Naive thymus-derived CD8-positive, alpha-beta T cell (primary cell): Measurements from ENCODE around the gene BSDC1. TPM values are rescaled to one million over a fixed set of nuclear protein-coding genes. Genes with fewer than 3 reads are reported as not detected.

ENCODE experiments used
- ATAC-seq, 2 donors: fragments of 150-1000 bp; cut with Tn5 transposase in 1 of 2; sonication (Bioruptor Pico), chemical (Tn5 transposase) in 1 of 2; 1 replicate in 1 of 2; 2 replicates in 1 of 2; pipeline ENCODE4 v1.10.0; 2021; ENCODE audit warnings: mild to moderate bottlenecking in 2 of 2, moderate library complexity in 2 of 2
- POLR2A ChIA-PET: fragments of 350-600 bp; sonication (Branson Sonifier 250); formaldehyde crosslinking; loops from one replicate; lab custom pipeline; 2021; ENCODE audit warnings: antibody characterized with exemption; lab: Charles Lee
- DNase-seq, 10 donors: peaks; one replicate each; pipeline versions ENCODE4 v3.0.0 to v3.0.0-alpha.2; 2020 to 2022
- H3K27ac Mint-ChIP-seq, 10 donors: one replicate each; pipeline ENCODE4 v1.8.0; 2020 to 2022; ENCODE audit warnings: mild to moderate bottlenecking in 10 of 10, mixed read lengths in 10 of 10, moderate library complexity in 4 of 10, inconsistent platforms in 1 of 10
- H3K27me3 Mint-ChIP-seq, 5 donors: one replicate each; pipeline ENCODE4 v1.8.0; 2021 to 2022; ENCODE audit warnings: mixed read lengths in 5 of 5
- H3K36me3 Mint-ChIP-seq, 3 donors: one replicate each; pipeline ENCODE4 v1.8.0; 2020 to 2022; ENCODE audit warnings: mixed read lengths in 3 of 3, mild to moderate bottlenecking in 2 of 3, inconsistent platforms in 1 of 3
- H3K4me1 Mint-ChIP-seq, 4 donors: one replicate each; pipeline ENCODE4 v1.8.0; 2021 to 2022; ENCODE audit warnings: mixed read lengths in 4 of 4
- H3K4me3 Mint-ChIP-seq, 10 donors: one replicate each; pipeline ENCODE4 v1.8.0; 2020 to 2022; ENCODE audit warnings: mild to moderate bottlenecking in 10 of 10, mixed read lengths in 10 of 10, moderate library complexity in 6 of 10, inconsistent platforms in 1 of 10
- H3K9me3 Mint-ChIP-seq, 9 donors: one replicate each; pipeline ENCODE4 v1.8.0; 2020 to 2022; ENCODE audit warnings: mixed read lengths in 9 of 9, mild to moderate bottlenecking in 3 of 9, inconsistent platforms in 1 of 9, moderate library complexity in 1 of 9
- polyA plus RNA-seq, 3 donors: library from polyadenylated mRNA; unstranded; fragments of 300-500 nt; fragmentation: Illumina TruSeq; gene quantifications; one replicate each; pipeline ENCODE4 v1.2.3, GENCODE V29; 2021
- total RNA-seq, 8 experiments: library from RNA in 2 of 8; stranded (reverse) in 2 of 8; gene quantifications; one replicate each; pipeline ENCODE4 v1.2.3 and lab custom pipeline; 2021 to 2026

The BSDC1 gene
- total and polyA plus RNA-seq, 5 experiments from 2014 or later: 29.5 to 113 (median 39.6) TPM

- no peaks in the 10 kb centered on the region for H3K27me3 Mint-ChIP-seq
- peaks cover 31 to 57% (median 41%) of the 10 kb centered on the region in 4 donors for H3K4me1 Mint-ChIP-seq
- no peaks in the 10 kb centered on the region for H3K36me3 Mint-ChIP-seq
- H3K9me3 Mint-ChIP-seq: no peaks in the 10 kb centered on the region
- POLR2A ChIA-PET: interaction anchor here (1.2 to 1.9 kb wide), 3 partner anchors 10 to 18 kb away, joined by 3 to 15 read pairs (median 8); no protein-coding TSS in a partner anchor
- no peak overlapping the region for H3K4me3 Mint-ChIP-seq
- H3K27ac Mint-ChIP-seq: no peak overlapping the region
- DNase-seq: no peak
- ATAC-seq: no peak
Measured at GRCh38 chr1:32341971-32342370, 52.3 kb downstream of the BSDC1 start.

- H3K36me3 Mint-ChIP-seq: no peaks in the 10 kb centered on the region
- no peaks in the 10 kb centered on the region for H3K27me3 Mint-ChIP-seq
- peak overlapping the region in 2 of 10 donors; percentile 34 to 83 for H3K27ac Mint-ChIP-seq
- ATAC-seq (no peak), DNase-seq (no peak)
- peaks cover 31 to 57% (median 38%) of the 10 kb centered on the region in 4 donors for H3K4me1 Mint-ChIP-seq
- H3K4me3 Mint-ChIP-seq: no peak overlapping the region
- POLR2A ChIA-PET: interaction anchor here (1.9 to 6.7 kb wide), 2 partner anchors 9 to 18 kb away, joined by 8 to 147 read pairs; no protein-coding TSS in a partner anchor
- H3K9me3 Mint-ChIP-seq: no peaks in the 10 kb centered on the region
Measured at GRCh38 chr1:32341186-32341757, 53.0 kb downstream of the BSDC1 start.

DNA sequence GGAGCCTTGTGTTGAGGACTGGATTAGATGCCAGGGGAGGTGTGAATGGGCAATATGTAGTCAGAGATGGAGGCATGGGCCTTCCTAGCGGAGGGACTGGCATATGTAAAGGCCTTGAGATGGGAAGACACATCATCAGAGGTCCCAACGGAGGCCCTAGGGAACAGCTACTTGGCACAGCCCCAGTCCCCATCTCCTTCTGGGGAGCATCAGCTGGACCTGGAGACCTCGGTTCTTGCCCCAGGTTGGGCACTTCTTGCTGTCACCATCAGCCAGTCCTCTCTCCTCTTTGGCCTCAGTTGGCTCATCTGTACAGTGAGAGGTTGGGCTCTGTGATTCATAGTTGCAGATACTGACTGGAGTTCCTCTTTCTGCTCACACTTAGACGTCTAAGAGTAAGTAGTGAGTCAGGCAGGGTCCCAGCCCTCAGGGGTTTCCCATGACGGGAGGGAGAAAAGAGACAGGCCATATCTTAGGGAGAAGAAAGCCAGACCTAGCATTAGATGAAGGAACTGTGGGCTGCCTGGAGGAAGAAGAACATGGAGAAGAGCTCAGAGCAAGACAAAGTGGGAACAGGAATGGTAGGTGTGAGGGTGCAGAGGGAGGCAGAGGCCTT is 54.8 kb downstream of the BSDC1 start:
- peaks cover 22 to 50% (median 29%) of the 10 kb centered on the region in 4 donors for H3K4me1 Mint-ChIP-seq
- no peaks in the 10 kb centered on the region for H3K36me3 Mint-ChIP-seq
- H3K4me3 Mint-ChIP-seq: peak overlapping the region in 1 of 10 donors; percentile 16
- H3K27me3 Mint-ChIP-seq: no peaks in the 10 kb centered on the region
- ATAC-seq (no peak), DNase-seq (no peak)
- H3K9me3 Mint-ChIP-seq: no peaks in the 10 kb centered on the region
- peak overlapping the region in 2 of 10 donors; percentile 42 to 61 for H3K27ac Mint-ChIP-seq
- POLR2A ChIA-PET: interaction anchor here (0.6 to 6.7 kb wide), 4 partner anchors 10 to 130 kb away, joined by 3 to 147 read pairs (median 4); no protein-coding TSS in a partner anchor

DNA sequence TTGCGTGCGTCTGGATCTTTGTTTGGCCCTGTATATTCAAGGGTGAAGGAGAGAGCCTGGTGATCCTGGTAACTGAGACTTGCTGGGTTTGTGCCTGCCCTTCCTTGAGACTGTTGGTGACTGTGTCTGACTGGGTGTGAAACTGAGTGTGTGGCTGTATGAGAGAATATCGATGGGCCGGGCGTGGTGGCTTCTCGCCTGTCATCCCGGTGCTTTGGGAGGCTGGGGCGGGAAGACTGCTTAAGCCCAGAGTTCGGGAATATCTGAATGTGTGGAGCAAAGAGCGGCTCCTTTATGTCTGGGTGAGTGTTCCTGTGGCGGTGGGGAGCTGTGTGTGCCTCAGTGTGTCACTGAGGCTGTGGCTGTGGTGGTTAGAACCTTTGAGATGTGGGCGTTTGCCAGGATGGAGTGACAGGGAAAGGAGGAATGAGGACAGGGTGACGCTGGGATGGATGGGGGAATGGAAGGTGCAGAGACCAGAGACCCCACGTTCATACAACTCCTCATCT is 55.5 kb downstream of the BSDC1 start:
- DNase-seq (no peak), ATAC-seq (no peak)
- Mint-ChIP-seq H3K27me3 (no peaks in the 10 kb centered on the region), H3K4me1 (peaks cover 27 to 54% (median 36%) of the 10 kb centered on the region in 4 donors), H3K4me3 (peak overlapping the region in 2 of 10 donors; percentile 16 to 36), H3K9me3 (no peaks in the 10 kb centered on the region), H3K27ac (peak overlapping the region in 6 of 10 donors; percentile 13 to 69 (median 26)), H3K36me3 (peaks cover 0 to 3% (median 0%) of the 10 kb centered on the region in 3 donors)
- POLR2A ChIA-PET: interaction anchor here (0.6 to 6.7 kb wide), 2 partner anchors 11 to 110 kb away, joined by 4 to 147 read pairs; no protein-coding TSS in a partner anchor

- peaks cover 30 to 58% (median 42%) of the 10 kb centered on the region in 4 donors for H3K4me1 Mint-ChIP-seq
- peaks cover 0 to 7% (median 0%) of the 10 kb centered on the region in 3 donors for H3K36me3 Mint-ChIP-seq
- H3K9me3 Mint-ChIP-seq: no peaks in the 10 kb centered on the region
- peak overlapping the region in 8 of 10 donors; percentile 6 to 75 (median 36) for H3K4me3 Mint-ChIP-seq
- POLR2A ChIA-PET: interaction anchor here (0.8 to 6.7 kb wide), 9 partner anchors 12 to 165 kb away, joined by 3 to 147 read pairs (median 4); partner anchors contain the start of genes BSDC1, EIF3I, FAM167B and LCK
- H3K27me3 Mint-ChIP-seq: no peaks in the 10 kb centered on the region
- DNase-seq: no peak
- H3K27ac Mint-ChIP-seq: peak overlapping the region in 8 of 10 donors; percentile 16 to 84 (median 56)
- ATAC-seq: no peak
Measured at GRCh38 chr1:32337855-32338636, 56.2 kb downstream of the BSDC1 start.

DNA sequence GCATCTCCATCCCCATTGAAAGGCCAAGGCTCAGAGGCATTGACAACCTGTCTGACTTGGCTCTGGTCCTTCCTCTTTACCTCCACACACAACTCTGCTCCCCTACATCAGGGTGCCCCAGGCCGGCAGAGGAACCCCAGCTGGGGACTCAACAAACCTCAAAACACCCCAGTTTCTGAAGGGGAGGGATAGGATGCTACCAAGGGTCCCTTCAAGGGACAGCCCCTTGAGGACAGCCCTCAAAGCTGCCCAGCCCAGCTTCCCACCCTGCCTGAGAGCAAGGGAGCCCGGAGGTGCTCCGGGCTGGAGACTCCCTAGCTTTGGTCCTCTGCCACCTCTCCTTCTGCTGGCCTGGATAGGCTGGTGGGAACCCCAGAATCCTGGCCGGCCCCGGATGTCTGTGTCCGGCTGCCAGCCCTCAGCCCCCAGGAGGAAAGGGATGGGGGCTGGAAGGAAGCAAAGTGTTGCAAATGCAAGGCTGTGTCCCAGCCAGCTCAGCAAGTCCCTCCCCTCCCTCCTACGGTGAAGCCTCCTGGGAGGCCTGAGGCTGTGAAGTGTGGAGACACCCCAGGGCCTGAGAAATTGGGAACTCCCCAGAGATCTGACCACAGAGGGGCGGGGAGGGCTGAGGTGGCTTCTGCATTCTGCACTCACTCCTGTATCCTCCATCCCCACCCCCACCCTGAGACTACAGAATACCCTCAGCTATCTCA is 57.1 kb downstream of the BSDC1 start:
- peak in 7 of 10 donors; percentile 22 to 63 (median 48) for DNase-seq
- POLR2A ChIA-PET: interaction anchor here (0.8 to 6.7 kb wide), 15 partner anchors 13 to 265 kb away, joined by 3 to 147 read pairs (median 9); partner anchors contain the start of genes BSDC1, EIF3I, FAM167B and IQCC
- Mint-ChIP-seq H3K36me3 (peaks cover 0 to 15% (median 0%) of the 10 kb centered on the region in 3 donors), H3K4me1 (peaks cover 30 to 53% (median 36%) of the 10 kb centered on the region in 4 donors), H3K9me3 (no peaks in the 10 kb centered on the region), H3K27me3 (no peaks in the 10 kb centered on the region), H3K4me3 (peak overlapping the region; percentile 52 to 82 (median 66)), H3K27ac (peak overlapping the region in 5 of 10 donors; percentile 53 to 78 (median 69))
- ATAC-seq: peak; percentile 11 to 52

DNA sequence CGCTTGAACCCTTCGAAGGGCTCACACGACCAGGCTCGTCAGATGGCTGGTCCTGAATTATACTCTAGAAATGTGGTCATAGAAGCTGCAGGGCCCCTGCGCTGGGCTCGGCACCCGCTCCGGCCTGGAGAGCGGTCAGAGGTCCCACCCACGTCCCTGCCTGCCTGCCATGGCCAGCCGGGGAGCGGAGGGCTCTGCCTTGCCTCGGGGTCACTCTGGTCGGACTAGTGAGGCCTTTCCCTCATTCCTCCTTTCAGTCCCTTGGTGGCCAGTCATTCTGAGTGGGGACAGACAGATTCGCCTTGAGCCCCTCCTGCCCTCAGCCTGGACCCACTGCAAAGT is 57.7 kb downstream of the BSDC1 start:
- H3K9me3 Mint-ChIP-seq: no peaks in the 10 kb centered on the region
- POLR2A ChIA-PET: interaction anchor here (0.6 to 6.7 kb wide), 33 partner anchors 13 to 264 kb away, joined by 3 to 147 read pairs (median 9); partner anchors contain the start of genes BSDC1, EIF3I, FAM167B and FAM229A
- peak overlapping the region in 4 of 10 donors; percentile 31 to 78 (median 62) for H3K27ac Mint-ChIP-seq
- peaks cover 30 to 53% (median 36%) of the 10 kb centered on the region in 4 donors for H3K4me1 Mint-ChIP-seq
- H3K36me3 Mint-ChIP-seq: peaks cover 0 to 21% (median 1%) of the 10 kb centered on the region in 3 donors
- DNase-seq: no peak
- peak overlapping the region; percentile 52 to 82 (median 66) for H3K4me3 Mint-ChIP-seq
- H3K27me3 Mint-ChIP-seq: no peaks in the 10 kb centered on the region
- ATAC-seq: no peak

DNA sequence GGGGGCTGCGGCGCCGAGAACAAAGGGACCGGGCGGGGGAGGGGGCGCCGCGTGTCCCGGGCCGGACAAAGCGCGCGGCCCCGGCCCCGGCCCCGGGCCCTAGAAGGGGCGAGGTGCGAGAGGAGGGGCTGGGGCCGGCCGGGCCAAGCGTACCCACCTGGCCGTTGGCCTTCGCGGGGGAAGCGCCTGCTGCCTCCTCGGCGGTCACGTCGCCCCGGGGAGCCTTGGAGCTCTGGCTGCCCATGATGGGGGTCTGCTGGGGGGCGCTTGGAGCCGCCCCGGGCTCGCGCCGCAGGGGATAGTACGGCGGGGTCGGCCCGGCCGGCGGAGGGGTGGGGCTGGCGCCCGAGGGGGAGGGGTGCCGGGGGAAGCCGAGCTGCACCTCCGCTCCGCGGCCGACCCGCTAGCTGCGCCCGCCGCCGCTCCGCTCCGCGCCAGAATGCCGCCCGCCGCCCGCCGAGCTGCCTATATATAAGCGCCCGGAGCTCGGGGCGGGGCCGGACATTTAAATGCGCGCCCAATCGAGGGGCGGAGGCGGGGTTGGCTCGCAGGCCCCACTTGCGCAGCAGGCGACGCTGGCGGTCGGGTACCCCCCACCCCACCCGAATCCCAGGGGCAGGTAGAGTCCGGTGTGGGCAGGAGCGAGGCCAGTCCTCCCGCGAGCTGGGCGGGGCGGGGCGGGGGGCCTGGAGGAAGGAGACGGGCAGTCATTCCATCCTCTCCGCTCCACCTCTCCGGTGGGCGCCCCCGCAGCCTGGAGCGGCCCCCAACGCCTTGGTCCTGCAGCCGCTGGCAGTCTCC is 58.3 kb downstream of the BSDC1 start, which contains the start of gene MARCKSL1:
Gene MARCKSL1, minus strand, starts transcription at position 444 of the 801 bp plus-strand sequence. Its CDS starts 200 bp downstream, at position 244.
- DNase-seq (peak; percentile 79 to 93 (median 88)), ATAC-seq (peak; percentile 62 to 66)
- no peaks in the 10 kb centered on the region for H3K9me3 Mint-ChIP-seq
- POLR2A ChIA-PET: interaction anchor here (0.6 to 6.7 kb wide), 42 partner anchors 14 to 275 kb away, joined by 3 to 147 read pairs (median 5); partner anchors contain the start of genes BSDC1, EIF3I, FAM167B and FAM229A
- peaks cover 0 to 26% (median 6%) of the 10 kb centered on the region in 3 donors for H3K36me3 Mint-ChIP-seq
- no peaks in the 10 kb centered on the region for H3K27me3 Mint-ChIP-seq
- peak within 1 kb of the TSS; percentile 69 to 91 (median 88) for H3K27ac Mint-ChIP-seq
- H3K4me1 Mint-ChIP-seq: peaks cover 30 to 53% (median 36%) of the 10 kb centered on the region in 4 donors
- peak within 1 kb of the TSS; percentile 80 to 93 (median 87) for H3K4me3 Mint-ChIP-seq

GRCh38 chr1:32335535-32335789 is 58.8 kb downstream of the BSDC1 start:
- DNase-seq: no peak
- Mint-ChIP-seq H3K36me3 (peaks cover 0 to 32% (median 6%) of the 10 kb centered on the region in 3 donors), H3K27ac (peak overlapping the region in 1 of 10 donors; percentile 67), H3K4me3 (peak overlapping the region in 8 of 10 donors; percentile 39 to 93 (median 86)), H3K9me3 (no peaks in the 10 kb centered on the region), H3K27me3 (no peaks in the 10 kb centered on the region), H3K4me1 (peaks cover 30 to 53% (median 36%) of the 10 kb centered on the region in 4 donors)
- POLR2A ChIA-PET: interaction anchor here (0.5 to 6.7 kb wide), 38 partner anchors 13 to 274 kb away, joined by 3 to 147 read pairs (median 5); partner anchors contain the start of genes BSDC1, EIF3I, FAM167B and FAM229A
- peak; percentile 28 to 38 for ATAC-seq

- Mint-ChIP-seq H3K9me3 (no peaks in the 10 kb centered on the region), H3K4me3 (peak overlapping the region; percentile 80 to 93 (median 87)), H3K27me3 (no peaks in the 10 kb centered on the region), H3K27ac (peak overlapping the region in 9 of 10 donors; percentile 69 to 91 (median 88)), H3K4me1 (peaks cover 30 to 52% (median 37%) of the 10 kb centered on the region in 4 donors), H3K36me3 (peaks cover 0 to 36% (median 8%) of the 10 kb centered on the region in 3 donors)
- ATAC-seq (peak; percentile 66 to 72), DNase-seq (peak; percentile 60 to 81 (median 72))
- POLR2A ChIA-PET: interaction anchor here (0.5 to 6.7 kb wide), 29 partner anchors 13 to 274 kb away, joined by 3 to 147 read pairs (median 6); partner anchors contain the start of genes BSDC1, EIF3I, FAM167B and FAM229A
Measured at GRCh38 chr1:32334864-32335534, 59.2 kb downstream of the BSDC1 start.
